HEK293 (cell line): ENCODE measurements around the gene ECHDC1.

Source experiments
- GLI2 ChIP-seq: fragments of 450-650 bp; formaldehyde crosslinking; IDR thresholded peaks from 2 replicates; pipeline ENCODE4; 2017; ENCODE audit warnings: missing biosample characterization, missing genetic modification characterization, low read depth, borderline replicate concordance
- KLF8 ChIP-seq: fragments of 450-650 bp; formaldehyde crosslinking; IDR thresholded peaks from 2 replicates; pipeline ENCODE4 v1.5.1; 2016; ENCODE audit warnings: missing biosample characterization, missing genetic modification characterization
- MEIS1 ChIP-seq: sonication (generic); formaldehyde crosslinking; IDR thresholded peaks from 2 replicates; pipeline ENCODE4 v1.8.1; 2022; ENCODE audit warnings: missing genetic modification reagents, mild to moderate bottlenecking, borderline replicate concordance
- MZF1 ChIP-seq: fragments of 450-650 bp; formaldehyde crosslinking; IDR thresholded peaks from 2 replicates; pipeline ENCODE4 v1.5.1; 2017; ENCODE audit warnings: missing biosample characterization, missing genetic modification characterization, borderline replicate concordance
- OSR2 ChIP-seq: fragments of 450-650 bp; formaldehyde crosslinking; IDR thresholded peaks from 2 replicates; pipeline ENCODE4 v1.5.1; 2016; ENCODE audit warnings: missing biosample characterization, missing genetic modification characterization
- PRDM2 ChIP-seq: fragments of 450-650 bp; formaldehyde crosslinking; IDR thresholded peaks from 2 replicates; pipeline ENCODE4 v1.5.1; 2016; ENCODE audit warnings: missing biosample characterization, missing genetic modification characterization, borderline replicate concordance
- REST ChIP-seq: fragments of 450-650 bp; formaldehyde crosslinking; IDR thresholded peaks from 2 replicates; pipeline ENCODE4 v1.5.1; 2016; ENCODE audit warnings: missing biosample characterization, missing genetic modification characterization
- ZBTB10 ChIP-seq: fragments of 450-650 bp; formaldehyde crosslinking; IDR thresholded peaks from 2 replicates; pipeline ENCODE4 v1.5.1; 2016; ENCODE audit warnings: missing biosample characterization, missing genetic modification characterization
- ZBTB17 ChIP-seq: fragments of 450-650 bp; formaldehyde crosslinking; IDR thresholded peaks from 2 replicates; pipeline ENCODE4 v1.5.1; 2016; ENCODE audit warnings: missing biosample characterization, missing genetic modification characterization
- ZIC2 ChIP-seq: fragments of 450-650 bp; formaldehyde crosslinking; IDR thresholded peaks from 2 replicates; pipeline ENCODE4 v1.5.1; 2016; ENCODE audit warnings: missing biosample characterization, missing genetic modification characterization
- ZNF140 ChIP-seq: fragments of 450-650 bp; formaldehyde crosslinking; IDR thresholded peaks from 2 replicates; pipeline ENCODE4 v1.5.1; 2016; ENCODE audit warnings: missing biosample characterization, missing genetic modification characterization
- ZNF16 ChIP-seq: fragments of 450-650 bp; formaldehyde crosslinking; IDR thresholded peaks from 2 replicates; pipeline ENCODE4 v1.5.1; 2016; ENCODE audit warnings: low read depth, missing biosample characterization, missing genetic modification characterization
- ZNF24 ChIP-seq: fragments of 450-650 bp; formaldehyde crosslinking; IDR thresholded peaks from 2 replicates; pipeline ENCODE4 v1.5.1; 2016; ENCODE audit warnings: missing biosample characterization, missing genetic modification characterization
- ZNF248 ChIP-seq: fragments of 450-650 bp; formaldehyde crosslinking; IDR thresholded peaks from 2 replicates; pipeline ENCODE4 v1.5.1; 2017; ENCODE audit warnings: missing biosample characterization, missing genetic modification characterization
- ZNF266 ChIP-seq: fragments of 450-650 bp; formaldehyde crosslinking; IDR thresholded peaks from 2 replicates; pipeline ENCODE4 v1.5.1; 2016; ENCODE audit warnings: missing biosample characterization, missing genetic modification characterization, low read depth
- ZNF350 ChIP-seq: fragments of 450-650 bp; formaldehyde crosslinking; IDR thresholded peaks from 2 replicates; pipeline ENCODE4 v1.5.0; 2017; ENCODE audit warnings: missing biosample characterization, mild to moderate bottlenecking, missing genetic modification characterization
- ZNF513 ChIP-seq: fragments of 450-650 bp; IDR thresholded peaks from 2 replicates; pipeline ENCODE4 v1.5.1; 2018; ENCODE audit warnings: missing biosample characterization, missing genetic modification characterization
- ZNF660 ChIP-seq: fragments of 450-650 bp; IDR thresholded peaks from 2 replicates; pipeline ENCODE4 v1.5.1; 2018; ENCODE audit warnings: missing biosample characterization, mild to moderate bottlenecking, missing genetic modification characterization
- ZNF785 ChIP-seq: fragments of 450-650 bp; formaldehyde crosslinking; IDR thresholded peaks from 2 replicates; pipeline ENCODE4 v1.5.1; 2016; ENCODE audit warnings: missing biosample characterization, missing genetic modification characterization
- ZNF843 ChIP-seq: fragments of 450-650 bp; formaldehyde crosslinking; IDR thresholded peaks from 2 replicates; pipeline ENCODE4 v1.5.1; 2016; ENCODE audit warnings: missing biosample characterization, missing genetic modification characterization
- TF ChIP-seq, protein P1 (sequence below): fragments of 450-650 bp; formaldehyde crosslinking; IDR thresholded peaks from 2 replicates; pipeline ENCODE4 v1.5.1; 2017; ENCODE audit warnings: missing biosample characterization, missing genetic modification characterization
- TF ChIP-seq, protein P2 (sequence below): fragments of 450-650 bp; formaldehyde crosslinking; IDR thresholded peaks from 2 replicates; pipeline ENCODE4 v1.5.1; 2016; ENCODE audit warnings: missing biosample characterization, missing genetic modification characterization

The ECHDC1 gene

DNA sequence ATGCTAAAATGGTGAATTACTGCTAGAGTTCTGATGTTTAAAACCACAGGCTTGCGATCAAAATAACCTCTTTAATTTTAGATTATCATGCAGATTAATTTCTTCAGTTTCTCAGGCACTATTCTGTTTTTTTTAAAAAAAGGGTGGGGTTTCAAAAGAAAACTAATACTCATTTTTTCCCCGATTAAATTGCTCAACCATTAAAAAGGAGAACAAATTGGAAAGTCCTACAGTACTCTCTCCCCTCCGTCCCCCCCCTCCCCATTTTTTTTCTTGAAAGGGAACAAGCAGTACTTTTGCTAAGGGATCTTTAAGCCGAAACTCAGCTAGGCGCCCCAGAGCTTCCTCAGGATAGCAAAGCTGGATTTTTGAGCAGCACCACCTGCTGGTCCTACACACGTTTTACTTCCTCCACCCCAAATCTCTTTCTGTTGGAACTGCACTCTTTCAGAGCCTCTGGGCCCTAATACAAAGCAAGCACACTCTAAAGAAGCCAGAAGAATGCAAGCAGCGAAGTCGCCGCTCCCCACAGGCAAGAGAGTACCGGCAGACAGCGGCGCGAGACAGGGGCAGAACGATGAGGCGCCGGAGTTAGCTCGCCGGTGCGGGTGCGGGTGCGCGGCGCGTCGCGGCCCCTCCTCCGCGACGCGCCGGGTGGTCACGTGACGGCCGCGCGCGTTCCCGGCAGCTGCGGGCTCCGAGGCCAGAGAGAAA lies 77.1 kb downstream of the ECHDC1 start, which contains the start of gene RNF146 (continued):
- no peak; the same call in 1 of the 2 replicates for TF ChIP-seq ZNF24 (tag by site-specific recombination)
- TF ChIP-seq MEIS1 (CRISPR knock-in tag), result peak; percentile 7; the same call in 1 of the 2 replicates
- TF ChIP-seq ZNF140, result no peak
- TF ChIP-seq OSR2 (tag by site-specific recombination), result no peak
- no peak for TF ChIP-seq ZNF785 (tag by site-specific recombination)
- TF ChIP-seq, protein P1, sequence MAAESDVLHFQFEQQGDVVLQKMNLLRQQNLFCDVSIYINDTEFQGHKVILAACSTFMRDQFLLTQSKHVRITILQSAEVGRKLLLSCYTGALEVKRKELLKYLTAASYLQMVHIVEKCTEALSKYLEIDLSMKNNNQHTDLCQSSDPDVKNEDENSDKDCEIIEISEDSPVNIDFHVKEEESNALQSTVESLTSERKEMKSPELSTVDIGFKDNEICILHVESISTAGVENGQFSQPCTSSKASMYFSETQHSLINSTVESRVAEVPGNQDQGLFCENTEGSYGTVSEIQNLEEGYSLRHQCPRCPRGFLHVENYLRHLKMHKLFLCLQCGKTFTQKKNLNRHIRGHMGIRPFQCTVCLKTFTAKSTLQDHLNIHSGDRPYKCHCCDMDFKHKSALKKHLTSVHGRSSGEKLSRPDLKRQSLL (tag by site-specific recombination), result no peak
- no peak for TF ChIP-seq REST (tag by site-specific recombination)
- TF ChIP-seq ZIC2 (tag by site-specific recombination), result no peak
- TF ChIP-seq ZBTB17, result peak; percentile 67; the same call in 1 of the 2 replicates
- no peak for TF ChIP-seq ZNF266
- TF ChIP-seq MZF1 (tag by site-specific recombination), result peak; percentile 43; the same call in 1 of the 2 replicates
- TF ChIP-seq, protein P2, sequence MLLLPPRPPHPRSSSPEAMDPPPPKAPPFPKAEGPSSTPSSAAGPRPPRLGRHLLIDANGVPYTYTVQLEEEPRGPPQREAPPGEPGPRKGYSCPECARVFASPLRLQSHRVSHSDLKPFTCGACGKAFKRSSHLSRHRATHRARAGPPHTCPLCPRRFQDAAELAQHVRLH (tag by site-specific recombination), result no peak
- no peak for TF ChIP-seq ZNF248 (tag by site-specific recombination)
- no peak; the same call in 1 of the 2 replicates for TF ChIP-seq ZNF513
- TF ChIP-seq PRDM2 (tag by site-specific recombination), result no peak
- 0 out of 2 replicates have a peak, but pooled peaks have one; percentile 44 for TF ChIP-seq KLF8 (tag by site-specific recombination)
- no peak for TF ChIP-seq ZNF350 (tag by site-specific recombination)
- TF ChIP-seq GLI2 (tag by site-specific recombination), result no peak
- TF ChIP-seq ZBTB10 (tag by site-specific recombination), result peak; percentile 24; the same call in 1 of the 2 replicates
- no peak for TF ChIP-seq ZNF843
- TF ChIP-seq ZNF660, result peak; percentile 89
- no peak for TF ChIP-seq ZNF16 (tag by site-specific recombination)
